ENCODE results near the gene PLXNA2.

DNA sequence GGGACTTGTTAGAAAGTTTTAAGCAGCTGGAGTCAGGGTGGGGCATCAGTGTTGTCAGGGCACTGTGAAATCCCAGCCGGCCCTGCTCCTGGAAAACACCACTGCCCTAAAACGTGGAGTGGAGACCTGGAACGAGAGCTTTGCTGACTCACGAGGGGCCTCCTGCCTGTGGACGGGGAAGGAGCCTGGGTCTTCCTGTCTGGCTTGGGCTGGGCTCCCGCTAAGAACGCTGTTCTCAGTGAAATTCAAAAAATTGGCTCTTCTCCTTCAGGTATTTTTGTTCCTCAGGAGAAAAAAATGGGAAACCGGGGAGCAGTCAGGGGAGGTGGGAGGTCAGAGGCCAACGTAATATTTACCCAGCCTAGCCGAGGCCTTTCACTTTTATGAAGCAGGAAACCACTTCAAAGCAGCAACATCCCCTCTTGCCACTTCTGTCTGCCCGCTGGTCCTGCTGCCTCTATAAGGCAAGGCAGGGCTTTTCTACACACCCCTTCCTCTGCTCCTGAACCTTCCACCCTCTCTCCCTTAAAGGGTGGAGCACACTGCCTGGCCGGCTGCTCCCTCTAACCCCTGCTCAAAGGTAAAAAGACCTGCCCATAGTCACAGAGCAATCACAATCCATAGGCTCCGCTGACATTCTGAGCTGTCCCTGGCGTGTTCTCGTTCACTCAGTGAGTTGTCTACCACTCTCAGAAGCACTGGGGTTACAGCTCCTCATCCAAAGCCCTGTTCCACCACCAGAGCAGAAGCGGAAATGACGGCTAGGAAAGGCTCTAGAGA is 8.0 kb downstream of the PLXNA2 start:
- TF ChIP-seq CTCF (IDR thresholded peaks at IDR 0.05) (no peak), CEBPB (IDR thresholded peaks at IDR 0.05) (no peak), PHF8 (IDR thresholded peaks at IDR 0.05; ENCODE audit: borderline replicate concordance, low read depth) (no peak), MAZ (IDR thresholded peaks at IDR 0.05; ENCODE audit: borderline replicate concordance, low read depth, low read length) (no peak), KDM5A (IDR thresholded peaks at IDR 0.05) (no peak), ZFP36 (IDR thresholded peaks at IDR 0.05; ENCODE audit: borderline replicate concordance, partially characterized antibody) (no peak), EHMT2 (IDR thresholded peaks at IDR 0.05; ENCODE audit: low read depth) (no peak), EP300 (IDR thresholded peaks at IDR 0.05) (no peak), RAD21 (conservative IDR thresholded peaks at IDR 0.05 in 1 of 2, IDR thresholded peaks at IDR 0.05 in 1 of 2) (no peak), USF2 (IDR thresholded peaks at IDR 0.05) (no peak), RCOR1 (IDR thresholded peaks at IDR 0.05; ENCODE audit: low read depth, low read length) (no peak), RFX5 (IDR thresholded peaks at IDR 0.05) (no peak), POLR2AphosphoS2 (conservative IDR thresholded peaks at IDR 0.05; ENCODE audit: low read length) (no peak)
